ENCODE results near the gene NHEJ1.
A peak's percentile ranks its signal among the peaks of the same experiment; 100 is the strongest.

NHEJ1 gene

GRCh38 chr2:219058541-219059374 is 101.9 kb downstream of the NHEJ1 start:
- DNase-seq (ENCODE audit: low spot score): no peak

- peak; percentile 48 for DNase-seq (ENCODE audit: low spot score)
Measured at GRCh38 chr2:219057709-219058540, 102.7 kb downstream of the NHEJ1 start.

GRCh38 chr2:219056896-219057708 is 103.5 kb downstream of the NHEJ1 start:
- no peak for DNase-seq (ENCODE audit: low spot score)

- no peak for DNase-seq (ENCODE audit: low spot score)
Measured at GRCh38 chr2:219056176-219056895, 104.3 kb downstream of the NHEJ1 start.

- DNase-seq (ENCODE audit: low spot score): no peak
Measured at GRCh38 chr2:219054956-219055903, 105.4 kb downstream of the NHEJ1 start.

- no peak for DNase-seq (ENCODE audit: low spot score)
Measured at GRCh38 chr2:219049282-219049681, 111.3 kb downstream of the NHEJ1 start.

GRCh38 chr2:219045937-219046550 is 114.6 kb downstream of the NHEJ1 start:
- DNase-seq (ENCODE audit: low spot score): no peak

- DNase-seq (ENCODE audit: low spot score): no peak
Measured at GRCh38 chr2:219042750-219043149, 117.9 kb downstream of the NHEJ1 start.

- no peak for DNase-seq (ENCODE audit: low spot score)
Measured at GRCh38 chr2:219042157-219042556, 118.5 kb downstream of the NHEJ1 start.

- DNase-seq (ENCODE audit: low spot score): peak; percentile 55
Measured at GRCh38 chr2:219041252-219041651, 119.4 kb downstream of the NHEJ1 start, which contains the start of gene CFAP65. CFAP65 (minus strand) TSS chr2:219041516; CDS start chr2:219039048, 2,468 bp downstream.

GRCh38 chr2:219038600-219038999 is 122.0 kb downstream of the NHEJ1 start:
- no peak for DNase-seq (ENCODE audit: low spot score)

GRCh38 chr2:219037783-219038499 is 122.7 kb downstream of the NHEJ1 start:
- no peak for DNase-seq (ENCODE audit: low spot score)

- no peak for DNase-seq (ENCODE audit: low spot score)
Measured at GRCh38 chr2:219035942-219036341, 124.7 kb downstream of the NHEJ1 start.

GRCh38 chr2:219034823-219035222 is 125.8 kb downstream of the NHEJ1 start:
- no peak for DNase-seq (ENCODE audit: low spot score)

GRCh38 chr2:219032051-219032745 is 128.4 kb downstream of the NHEJ1 start:
- DNase-seq (ENCODE audit: low spot score): no peak

GRCh38 chr2:219031005-219031738 is 129.4 kb downstream of the NHEJ1 start:
- no peak for DNase-seq (ENCODE audit: low spot score)

GRCh38 chr2:219030177-219030940 is 130.3 kb downstream of the NHEJ1 start:
- DNase-seq (ENCODE audit: low spot score): no peak
